GM19463 (cell line): ENCODE measurements around the gene LGALS4.
"Not testable (repeated sequence)": the region's sequence is repeated elsewhere in the genome, so short reads cannot be mapped to it uniquely, and the experiment has no call there.

Experiments used
- ATAC-seq: cut with Tn5 transposase; IDR thresholded peaks from one replicate; pipeline ENCODE4 v1.9.1; 2021; ENCODE audit warnings: mild to moderate bottlenecking, moderate library complexity; ENCODE audit not compliant: unreplicated experiment

The LGALS4 gene

DNA sequence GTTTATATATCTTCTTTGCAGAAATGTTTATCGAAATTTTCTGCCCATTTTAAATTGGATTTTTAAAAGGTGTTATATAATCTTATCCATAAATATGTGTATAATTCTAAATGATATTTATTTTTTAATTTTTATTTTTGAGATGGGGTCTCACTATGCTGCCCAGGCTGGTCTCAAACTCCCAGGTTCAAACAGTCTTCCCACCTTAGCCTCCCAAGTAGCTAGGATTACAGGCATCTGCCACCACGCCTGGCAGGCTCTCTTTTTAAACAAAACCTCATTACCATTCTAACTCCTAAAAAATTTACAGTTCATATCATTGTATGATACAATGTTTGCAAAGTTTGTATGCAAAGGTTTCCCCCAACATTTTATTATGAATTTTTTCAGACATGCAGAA, 16.6 kb downstream of the LGALS4 start:
- ATAC-seq = no peak

DNA sequence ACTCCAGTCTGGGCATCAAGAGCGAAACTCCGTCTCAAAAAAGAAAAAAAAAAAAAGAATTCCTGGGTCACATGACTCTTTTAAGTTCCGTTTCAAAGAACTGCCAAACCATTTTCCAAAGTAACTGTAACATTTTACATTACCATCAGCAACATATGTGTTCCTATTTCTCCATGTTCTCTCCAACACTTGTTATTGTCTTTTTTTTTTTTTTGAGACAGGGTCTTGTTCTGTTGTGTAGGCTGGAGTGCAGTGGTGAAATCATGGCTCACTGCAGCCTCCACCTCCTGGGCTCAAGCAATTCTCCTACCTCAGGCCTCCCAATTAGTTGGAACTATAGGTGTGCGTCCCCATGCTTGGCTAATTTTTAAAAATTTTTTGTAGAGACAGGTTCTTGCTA, 17.2 kb downstream of the LGALS4 start:
- ATAC-seq = no peak

DNA sequence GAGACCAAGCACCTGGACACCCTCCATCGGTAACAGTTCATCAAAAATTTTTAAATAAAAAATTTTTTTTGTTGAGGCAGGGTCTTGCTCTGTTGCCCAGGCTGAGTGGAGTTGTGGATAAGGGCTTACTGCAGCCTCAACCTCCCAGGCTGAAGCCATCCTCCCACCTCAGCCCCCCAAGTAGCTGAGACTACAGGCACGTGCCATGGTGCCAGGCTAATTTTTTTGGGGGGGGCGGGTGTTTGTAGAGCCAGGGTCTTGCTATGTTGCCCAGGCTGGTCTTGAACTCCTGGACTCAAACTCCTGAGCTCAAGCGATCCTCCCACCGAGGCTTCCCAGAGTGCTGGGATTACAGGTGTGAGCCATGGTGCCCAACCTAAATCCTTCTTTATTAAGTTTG, 19.1 kb downstream of the LGALS4 start:
- ATAC-seq = no peak

DNA sequence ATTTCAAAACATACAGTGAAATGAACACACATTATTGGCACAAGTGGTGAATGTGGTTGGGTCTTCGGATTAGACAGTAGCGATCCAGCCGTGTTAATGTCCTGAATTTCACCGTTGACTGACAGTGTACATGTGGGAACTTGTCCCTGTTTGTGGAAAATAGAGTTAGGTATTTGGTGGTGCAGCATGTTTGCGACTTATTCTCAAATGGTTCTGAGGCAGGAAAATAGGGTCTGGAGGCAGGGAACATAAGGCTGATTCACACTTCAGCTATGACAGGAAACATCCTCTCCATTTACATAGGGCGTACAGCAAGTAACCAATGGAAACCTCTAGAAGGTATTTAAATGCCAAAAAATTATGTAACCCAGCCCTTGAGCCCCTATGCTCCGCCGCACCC, 19.6 kb downstream of the LGALS4 start:
- no peak for ATAC-seq

DNA sequence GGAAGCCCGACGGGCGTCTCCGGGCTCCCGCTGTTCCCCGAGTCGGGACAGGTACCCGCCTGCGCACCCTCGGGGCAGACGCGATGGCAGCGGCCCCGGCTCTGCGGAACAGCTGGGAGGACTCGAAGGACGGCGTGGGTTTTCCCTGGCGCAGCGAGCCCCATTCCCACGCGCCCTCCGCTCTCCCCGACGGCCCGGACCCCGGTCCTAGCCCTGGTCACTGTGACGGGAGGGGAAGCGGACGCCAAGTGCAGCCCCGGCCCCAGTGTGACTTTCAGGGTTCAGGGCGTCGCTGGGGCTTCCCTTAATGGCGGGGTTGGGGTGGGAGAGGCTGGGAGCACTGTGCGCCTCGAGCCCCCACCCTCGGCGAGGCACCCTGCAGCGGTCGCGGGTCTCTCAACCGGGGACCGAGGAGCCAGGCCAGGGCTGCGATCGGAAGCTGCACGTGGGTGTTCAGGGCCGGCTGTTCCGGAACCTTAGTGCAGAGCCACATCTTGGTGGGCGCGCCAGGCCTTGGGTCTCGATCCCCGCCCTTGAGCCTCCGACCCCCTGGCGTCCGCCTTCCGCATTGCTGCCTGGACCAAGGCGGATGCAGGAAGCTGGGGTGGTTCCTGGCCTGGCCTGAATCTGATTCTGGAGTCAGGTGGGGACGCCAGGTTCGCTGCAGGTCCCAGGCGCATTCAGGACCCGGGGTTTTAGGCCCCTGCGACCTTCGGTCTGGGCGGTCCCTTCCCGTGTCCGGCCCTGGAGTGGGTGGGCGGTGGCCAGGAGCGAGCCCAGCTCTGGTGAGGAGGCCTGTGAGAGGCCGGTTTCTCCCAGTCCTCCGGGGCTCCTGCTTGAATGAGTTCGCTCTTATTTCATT, 20.3 kb downstream of the LGALS4 start:
- no peak for ATAC-seq

DNA sequence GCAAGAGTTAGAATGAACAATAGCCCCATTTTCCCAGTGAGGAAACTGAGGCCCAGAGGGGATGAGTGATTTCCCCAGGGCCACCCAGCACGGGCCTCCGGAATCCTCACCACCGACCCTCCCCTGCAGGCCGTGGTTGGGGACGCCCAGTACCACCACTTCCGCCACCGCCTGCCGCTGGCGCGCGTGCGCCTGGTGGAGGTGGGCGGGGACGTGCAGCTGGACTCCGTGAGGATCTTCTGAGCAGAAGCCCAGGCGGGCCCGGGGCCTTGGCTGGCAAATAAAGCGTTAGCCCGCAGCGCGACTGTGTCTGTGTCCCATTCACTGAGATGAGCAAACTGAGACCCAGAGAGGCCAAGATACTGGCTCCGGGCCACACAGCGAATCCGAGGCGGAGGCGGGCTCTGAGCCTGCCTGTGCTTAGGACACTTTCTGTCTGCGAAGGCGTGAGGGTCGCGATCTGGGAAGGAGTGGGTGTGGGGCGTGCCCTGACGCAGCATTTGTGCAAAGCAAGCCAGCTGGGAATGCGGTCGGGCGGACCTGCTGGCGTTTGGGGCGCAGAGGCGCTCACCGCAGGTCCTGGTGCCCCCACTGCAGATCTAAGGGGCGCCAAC, 21.2 kb downstream of the LGALS4 start:
- ATAC-seq = not testable (repeated sequence)

DNA sequence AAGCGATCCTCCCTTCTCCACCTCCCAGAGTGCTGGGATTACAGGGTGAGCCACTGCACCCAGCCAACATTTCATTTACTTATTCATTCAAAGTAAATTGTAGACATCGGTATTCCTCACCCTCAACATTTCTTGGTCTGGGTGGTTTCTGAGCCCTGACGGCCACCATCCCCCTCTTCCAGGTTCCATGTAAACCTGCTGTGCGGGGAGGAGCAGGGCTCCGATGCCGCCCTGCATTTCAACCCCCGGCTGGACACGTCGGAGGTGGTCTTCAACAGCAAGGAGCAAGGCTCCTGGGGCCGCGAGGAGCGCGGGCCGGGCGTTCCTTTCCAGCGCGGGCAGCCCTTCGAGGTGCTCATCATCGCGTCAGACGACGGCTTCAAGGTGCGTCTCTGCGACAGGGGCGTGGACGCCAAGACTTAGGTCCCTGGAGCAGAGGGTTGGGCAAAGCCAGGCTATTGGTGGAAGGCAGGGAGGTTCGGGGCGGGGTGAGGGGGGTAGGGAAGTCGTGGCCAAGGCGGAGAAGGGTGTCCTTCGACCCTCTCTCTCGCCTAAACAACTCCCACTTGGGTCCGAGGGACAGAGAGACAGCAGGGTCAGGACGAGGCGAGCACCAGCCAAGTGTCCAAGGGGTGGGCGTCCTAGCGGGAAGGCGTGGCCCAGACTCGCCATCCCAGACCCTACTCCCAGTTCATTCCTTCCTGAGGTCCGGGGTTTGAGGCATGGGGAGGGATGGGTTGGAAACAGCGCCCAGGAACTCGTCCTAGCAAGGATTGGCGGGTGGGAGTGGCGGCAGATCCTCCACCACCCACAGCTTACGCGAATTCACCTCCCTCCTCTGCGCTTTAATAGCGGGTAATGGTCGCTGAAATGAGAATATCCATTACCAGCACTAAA, 22.0 kb downstream of the LGALS4 start:
- not testable (repeated sequence) for ATAC-seq

GRCh38 chr19:38788478-38789243, 24.1 kb downstream of the LGALS4 start, which contains the start of gene LGALS7B:
Gene LGALS7B (plus strand): TSS chr19:38789200. CDS start chr19:38789227, 27 bp downstream.
- no peak for ATAC-seq

DNA sequence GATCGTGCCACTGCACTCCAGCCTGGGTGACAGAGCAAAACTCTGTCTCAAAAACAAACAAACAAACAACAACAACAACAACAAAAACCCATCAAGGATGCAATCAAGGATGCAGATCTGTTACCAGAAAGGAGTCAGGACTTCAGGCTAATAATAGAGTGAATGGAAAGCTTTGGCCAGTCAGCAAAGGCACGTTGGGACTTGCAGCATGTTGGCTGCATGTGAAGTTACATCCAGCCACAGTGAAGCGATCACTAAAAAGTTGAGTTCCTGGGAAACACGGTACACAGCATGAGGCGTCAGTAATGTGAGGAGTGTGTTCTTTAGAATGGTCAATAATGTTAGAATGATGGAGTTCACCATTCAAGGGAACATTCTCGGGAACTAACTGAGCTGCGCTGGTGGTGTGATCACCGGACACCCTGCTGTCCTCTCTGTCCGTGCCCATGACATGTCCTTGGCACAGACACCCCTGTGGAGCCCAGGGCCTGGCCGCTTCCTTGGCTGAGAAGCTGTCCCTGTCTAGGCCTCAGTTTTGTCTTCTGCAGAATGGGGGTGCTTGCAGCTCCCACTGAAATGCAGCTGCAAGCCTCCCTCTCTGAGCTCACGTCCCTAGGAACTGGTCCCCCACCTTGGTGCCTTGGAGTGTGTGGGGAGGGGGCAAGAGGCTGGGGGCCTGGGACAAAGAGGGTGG, 26.0 kb downstream of the LGALS4 start:
- no peak for ATAC-seq

DNA sequence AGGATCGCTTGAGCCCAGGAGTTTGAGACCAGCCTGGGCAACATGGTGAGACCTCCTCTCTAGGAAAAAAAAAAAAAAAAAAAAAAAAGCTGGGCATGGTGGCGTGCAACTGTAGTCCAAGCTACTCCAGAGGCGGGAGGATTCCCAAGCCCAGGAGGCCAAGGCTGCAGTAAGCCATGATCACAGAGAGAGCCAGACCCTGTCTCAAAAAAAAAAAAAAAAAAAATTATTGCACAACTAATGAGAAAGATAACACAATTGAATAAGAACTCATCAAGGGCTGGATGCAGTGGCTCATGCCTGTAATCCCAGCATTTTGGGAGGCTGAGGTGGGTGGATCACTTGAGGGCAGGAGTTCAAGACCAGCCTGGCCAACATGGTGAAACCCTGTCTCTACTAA, 26.7 kb downstream of the LGALS4 start:
- not testable (repeated sequence) for ATAC-seq

DNA sequence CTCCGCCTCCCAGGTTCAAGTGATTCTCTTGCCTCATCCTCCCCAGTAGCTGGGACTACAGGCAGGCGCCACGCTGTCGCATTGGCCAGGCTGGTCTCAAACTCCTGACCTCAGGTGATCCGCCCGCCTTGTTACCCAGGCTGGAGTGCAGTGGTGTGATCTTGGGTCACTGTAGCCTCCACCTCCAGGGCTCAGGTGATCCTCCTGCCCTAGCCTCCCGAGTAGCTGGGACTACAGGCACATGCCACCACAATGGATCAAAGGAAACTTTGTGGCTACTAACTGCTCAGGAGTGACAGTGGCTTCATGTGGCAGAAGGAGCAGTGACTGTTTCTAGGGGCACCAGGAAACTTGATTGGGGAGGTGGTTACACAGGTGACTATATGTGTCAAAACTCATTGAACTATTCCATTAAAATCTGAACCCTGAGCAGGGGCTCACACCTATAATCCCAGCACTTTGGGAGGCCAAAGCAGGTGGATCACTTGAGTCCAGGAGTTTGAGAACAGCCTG, 27.5 kb downstream of the LGALS4 start:
- ATAC-seq = no peak

GRCh38 chr19:38784224-38784623, 28.5 kb downstream of the LGALS4 start:
- ATAC-seq = no peak

GRCh38 chr19:38782212-38782611, 30.5 kb downstream of the LGALS4 start:
- not testable (repeated sequence) for ATAC-seq

DNA sequence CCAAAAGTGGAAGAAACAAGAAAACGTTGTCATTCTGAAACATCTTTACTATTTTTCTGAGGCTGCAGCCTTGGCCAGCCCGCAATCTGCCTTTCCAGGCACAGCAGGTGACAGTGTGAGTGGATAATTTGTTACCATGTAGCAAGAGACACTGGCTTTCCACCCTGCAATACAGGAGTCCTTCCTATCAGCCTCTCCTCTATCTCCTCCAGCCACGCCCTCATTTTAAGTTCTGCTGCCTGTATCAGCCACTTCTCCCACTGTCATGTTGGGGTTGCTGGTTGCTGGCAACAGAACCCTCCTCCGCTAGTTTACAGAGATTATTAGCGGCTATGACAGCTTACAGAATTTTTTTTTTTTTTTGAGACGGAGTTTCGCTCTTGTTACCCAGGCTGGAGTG, 31.7 kb downstream of the LGALS4 start:
- no peak for ATAC-seq

GRCh38 chr19:38780443-38780842, 32.3 kb downstream of the LGALS4 start:
- no peak for ATAC-seq

GRCh38 chr19:38778733-38779132, 34.0 kb downstream of the LGALS4 start:
- no peak for ATAC-seq

DNA sequence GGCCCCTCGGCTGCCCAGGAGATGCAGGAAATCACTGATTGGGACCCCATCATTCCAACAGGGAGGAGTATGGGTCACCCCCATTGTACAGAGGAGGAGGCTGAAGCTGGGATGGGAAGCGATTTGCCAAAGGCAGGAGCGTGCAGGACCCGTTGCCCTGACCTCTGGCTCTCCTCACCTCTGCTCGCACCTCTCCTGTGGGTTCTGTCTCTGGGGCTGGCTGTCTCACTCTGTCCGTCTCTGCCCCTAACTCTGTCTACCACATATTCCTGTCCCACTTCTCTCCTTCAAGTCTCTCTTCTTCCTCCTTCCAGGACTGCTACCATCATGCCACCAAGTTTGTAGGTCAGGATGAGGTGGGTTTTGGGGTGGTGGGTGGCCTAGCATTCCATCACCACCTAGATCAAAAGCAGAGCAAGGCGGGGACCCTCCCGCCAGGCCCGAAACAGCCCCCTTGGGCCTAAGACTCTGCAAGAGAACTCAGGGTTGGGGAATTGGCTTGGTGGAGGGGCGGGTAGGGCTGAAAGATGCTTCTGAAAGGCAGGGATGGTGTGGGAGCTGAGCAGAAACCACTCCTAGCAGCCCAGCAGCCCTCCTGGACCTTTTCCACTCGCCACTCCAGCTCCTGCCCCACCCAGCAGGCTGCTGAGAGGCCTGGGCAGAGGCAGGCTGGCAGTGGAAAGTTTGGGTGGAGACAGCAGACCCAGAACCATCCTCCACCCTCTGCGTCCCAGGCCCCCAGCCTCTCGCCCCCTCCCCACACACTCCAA, 38.4 kb downstream of the LGALS4 start:
- no peak for ATAC-seq

DNA sequence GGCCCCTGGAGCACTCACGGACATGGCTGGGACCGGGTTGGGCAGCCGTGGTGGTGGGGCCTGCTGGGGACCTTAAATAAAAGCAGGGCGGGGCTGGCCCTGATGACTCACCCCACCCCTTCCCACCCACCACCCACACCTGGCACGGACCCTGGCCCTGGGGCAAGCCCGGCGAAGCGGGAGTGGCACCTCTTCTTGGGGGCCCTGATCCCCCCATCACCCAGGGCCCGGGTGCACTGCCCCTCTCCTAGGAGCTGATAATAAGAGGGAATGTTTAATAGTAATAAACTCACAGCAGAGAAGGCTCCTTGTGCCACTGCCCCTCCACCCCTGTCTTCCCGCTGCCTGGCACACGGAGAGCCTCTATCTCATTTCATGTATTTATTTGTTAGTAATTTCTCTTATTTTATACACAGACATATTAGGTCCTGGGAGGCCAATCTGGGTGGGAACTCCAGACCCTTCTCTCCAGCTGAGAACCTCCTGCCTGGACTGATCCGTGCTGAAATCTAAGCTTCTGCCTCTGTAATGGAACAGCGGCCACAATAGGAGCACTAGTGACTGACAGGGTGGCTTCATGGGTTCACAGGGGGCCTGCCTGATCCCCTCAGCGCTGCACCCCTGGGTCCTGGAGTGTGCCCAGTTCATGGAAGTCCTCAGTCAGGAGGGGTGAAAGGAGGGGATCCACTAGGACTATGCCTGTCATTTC, 39.1 kb downstream of the LGALS4 start, which contains the start of gene LGALS7:
TSS of gene LGALS7 (minus strand) at position 49 of the 709 bp plus-strand sequence. CDS start at position 24, 25 bp downstream.
- no peak for ATAC-seq
